ENCODE results near the gene SHKBP1.

Gene SHKBP1

GRCh38 chr19:40601134-40601974 is 24.7 kb downstream of the SHKBP1 start, which contains the start of gene LTBP4:
Gene LTBP4 (plus strand): TSS chr19:40601369. CDS start chr19:40601388, 19 bp downstream.
- DNase-seq, result peak; percentile 50

- no peak for DNase-seq
Measured at GRCh38 chr19:40603071-40603388, 26.4 kb downstream of the SHKBP1 start.

GRCh38 chr19:40603389-40604170 is 26.9 kb downstream of the SHKBP1 start:
- peak; percentile 97 for DNase-seq

GRCh38 chr19:40604171-40604646 is 27.5 kb downstream of the SHKBP1 start:
- DNase-seq, result no peak

GRCh38 chr19:40604647-40605215 is 28.1 kb downstream of the SHKBP1 start:
- DNase-seq, result no peak

GRCh38 chr19:40605216-40605971 is 28.7 kb downstream of the SHKBP1 start:
- DNase-seq, result peak; percentile 74

GRCh38 chr19:40607311-40608239 is 30.9 kb downstream of the SHKBP1 start:
- no peak for DNase-seq

- no peak for DNase-seq
Measured at GRCh38 chr19:40608240-40608621, 31.6 kb downstream of the SHKBP1 start.

- DNase-seq, result no peak
Measured at GRCh38 chr19:40608957-40609356, 32.3 kb downstream of the SHKBP1 start.

GRCh38 chr19:40609561-40610395 is 33.1 kb downstream of the SHKBP1 start:
- peak; percentile 75 for DNase-seq

- peak; percentile 44 for DNase-seq
Measured at GRCh38 chr19:40610396-40611064, 33.9 kb downstream of the SHKBP1 start.

- no peak for DNase-seq
Measured at GRCh38 chr19:40611096-40611495, 34.4 kb downstream of the SHKBP1 start.

- DNase-seq, result no peak
Measured at GRCh38 chr19:40611900-40612698, 35.4 kb downstream of the SHKBP1 start.

GRCh38 chr19:40612831-40613689 is 36.4 kb downstream of the SHKBP1 start:
- DNase-seq, result peak; percentile 72

- peak; percentile 88 for DNase-seq
Measured at GRCh38 chr19:40613690-40614621, 37.3 kb downstream of the SHKBP1 start.

GRCh38 chr19:40614622-40615411 is 38.1 kb downstream of the SHKBP1 start:
- DNase-seq, result peak; percentile 91
